ENCODE measurements around the gene COMMD1.

- TF ChIP-seq CTCF (IDR thresholded peaks at IDR 0.05) (peak in 1 of 3 experiments; percentile 17), POLR2A (IDR thresholded peaks at IDR 0.05) (peak in 1 of 2 donors; percentile 15), POLR2AphosphoS5 (IDR thresholded peaks at IDR 0.05; ENCODE audit: insufficient read depth in 1 of 2, low read depth in 1 of 2) (peak; percentile 72 to 74)
Measured at GRCh38 chr2:61905372-61906185, at the start of gene COMMD1.

All from vagina (tissue), 2 donors.